Caki2 (cell line): ENCODE measurements around the gene DCDC1. TPM values are rescaled to one million over a fixed set of nuclear protein-coding genes. Genes with fewer than 3 reads are reported as not detected.

Source experiments
- DNase-seq: peaks from one replicate; pipeline ENCODE4 v3.0.0-alpha.2; 2015; ENCODE audit warnings: low read depth
- in situ Hi-C: cut with HindIII; loops from 2 replicates; pipeline ENCODE4 v1.10.0; 2016; ENCODE audit warnings: low sequenced_read_pairs, low pct_unique_long_range_greater_than_20kb, mixed read lengths
- total RNA-seq: library from RNA; depleted of rRNA; stranded (reverse); fragments of >200 nt; shearing (Covaris generic); gene quantifications from 2 replicates; pipeline ENCODE4 v1.2.3, GENCODE V29; 2014; ENCODE audit warnings: low replicate concordance

DCDC1 gene
- total RNA-seq, 1 experiment from 2014 or later, result not detected

DNA sequence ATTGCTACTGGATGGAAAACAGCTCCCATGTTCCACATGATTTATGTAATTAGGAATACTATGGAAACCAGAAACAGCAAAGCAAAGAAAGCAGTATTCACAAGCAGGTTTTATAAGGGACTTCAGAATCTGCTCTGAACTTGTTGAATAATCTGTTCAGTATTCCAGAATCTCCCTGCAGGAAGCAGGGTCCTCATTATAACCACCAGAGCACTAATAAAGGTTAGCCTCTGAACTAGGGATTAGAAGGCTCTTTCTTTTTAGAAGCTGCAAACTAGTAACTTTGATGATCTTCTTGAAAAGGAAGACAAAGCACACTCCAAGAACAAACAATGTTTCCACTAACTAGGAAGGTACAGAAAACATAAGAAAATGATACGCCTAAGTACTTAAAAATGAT is 125.8 kb downstream of the DCDC1 start:
- in situ Hi-C loops, result no loop called here

DNA sequence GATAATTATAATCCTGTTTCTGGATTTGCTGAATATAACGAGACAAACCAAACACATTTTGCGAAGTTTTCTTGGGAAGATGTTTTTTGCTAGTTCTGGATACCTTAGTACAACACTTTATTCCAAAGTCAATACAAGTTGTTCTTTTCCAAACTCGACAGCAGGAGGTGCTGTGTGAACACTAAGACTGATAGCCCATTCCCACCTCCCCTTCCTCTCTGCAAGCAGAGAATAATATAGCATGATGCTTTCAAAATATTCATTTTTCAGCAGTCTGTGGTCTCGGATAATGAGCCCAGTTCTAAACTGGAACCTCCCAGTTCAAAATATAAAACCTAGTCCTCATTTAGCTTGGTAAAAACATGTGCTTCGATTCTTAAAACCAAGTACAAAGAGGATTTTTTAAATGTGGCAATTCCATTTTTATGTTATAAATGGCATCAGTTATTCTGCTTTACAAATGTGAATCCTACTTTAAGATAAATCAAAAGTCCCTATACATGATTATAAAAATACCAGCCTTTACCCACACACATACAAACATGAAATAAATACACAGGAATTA is 129.1 kb downstream of the DCDC1 start:
- DNase-seq, result no peak
- in situ Hi-C loops, result no loop called here

More for the DNA sequence above, 125.8 kb downstream of the DCDC1 start:
- no peak for DNase-seq

DNA sequence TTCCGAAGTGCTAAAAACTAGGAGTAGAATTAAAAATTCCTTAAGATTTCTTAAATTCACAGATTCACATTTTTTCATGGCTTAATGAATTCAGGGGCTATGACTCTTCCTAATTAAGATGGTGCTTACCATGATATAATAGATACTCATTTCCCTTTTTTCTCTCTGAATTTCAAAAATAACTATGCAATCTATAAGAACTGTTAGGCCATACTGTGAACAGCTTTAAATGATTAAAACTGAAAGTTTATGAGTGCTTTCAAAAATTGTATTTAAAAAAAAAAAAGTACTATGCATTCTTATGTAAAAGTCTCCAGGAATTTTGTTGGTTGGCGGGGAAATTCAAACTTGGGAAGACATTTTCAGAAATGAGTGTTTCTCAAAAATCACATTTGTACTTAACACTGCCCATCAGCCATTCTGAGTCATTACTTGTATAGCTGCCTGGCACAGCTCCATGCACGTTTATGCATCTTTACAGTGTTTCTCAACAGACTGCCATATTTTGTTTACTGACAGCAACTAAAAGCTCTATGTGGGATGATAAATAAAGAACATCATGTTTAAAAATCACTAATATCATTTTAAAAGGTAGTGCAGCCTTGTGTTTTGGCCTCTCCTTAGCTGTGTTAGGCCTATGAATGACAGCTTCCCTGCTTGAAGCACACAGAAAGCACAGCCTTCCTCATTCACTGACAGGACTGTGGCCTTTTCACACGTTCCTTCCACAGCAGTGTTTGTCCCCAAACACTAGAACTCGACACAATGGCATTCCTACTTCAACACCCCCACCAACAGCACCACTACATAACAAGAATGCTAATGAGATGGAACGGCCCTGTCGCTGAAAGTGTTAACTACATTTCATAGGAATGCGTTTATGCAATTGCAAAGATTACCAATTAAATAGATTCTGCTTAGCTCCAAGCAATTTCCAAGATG is 131.4 kb downstream of the DCDC1 start:
- DNase-seq, result no peak
- in situ Hi-C loops, result no loop called here

DNA sequence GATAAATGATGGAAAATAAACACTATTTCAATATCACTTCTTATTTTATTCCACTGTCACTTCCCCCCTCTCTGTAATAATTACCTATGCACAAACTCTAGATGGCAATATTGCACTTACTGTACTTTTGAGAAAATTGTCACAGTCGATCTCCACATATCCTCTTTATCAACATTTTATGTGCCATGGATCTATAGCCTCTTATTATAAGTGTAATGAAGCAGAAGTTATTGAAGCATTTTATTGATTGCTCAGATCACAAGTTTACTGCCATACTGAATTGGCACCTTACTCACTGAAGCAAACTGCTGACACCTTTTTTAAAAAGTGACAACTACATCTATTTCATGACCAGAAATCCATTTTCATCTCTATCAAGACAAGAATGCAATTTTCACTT is 133.4 kb downstream of the DCDC1 start:
- in situ Hi-C loops, result no loop called here
- no peak for DNase-seq

DNA sequence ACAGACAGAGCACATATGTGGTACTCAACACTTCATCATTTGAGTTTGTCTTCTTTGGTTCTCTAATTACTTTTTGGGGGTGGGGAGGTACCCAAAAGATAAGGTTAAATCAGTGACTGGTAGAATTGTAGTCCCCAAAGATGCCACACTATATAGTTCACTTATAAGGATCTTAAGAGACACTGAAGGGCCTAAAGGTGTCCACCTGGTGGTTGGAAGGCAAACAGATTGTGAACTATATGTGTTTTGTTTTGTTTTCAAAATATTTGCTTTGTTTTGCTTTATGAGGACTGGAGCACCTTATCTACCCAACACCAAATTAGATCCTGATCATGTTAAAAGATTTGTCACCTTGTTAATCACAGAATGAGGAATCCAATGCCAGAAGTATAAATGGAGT is 136.1 kb downstream of the DCDC1 start:
- in situ Hi-C loops, result no loop called here
- no peak for DNase-seq

DNA sequence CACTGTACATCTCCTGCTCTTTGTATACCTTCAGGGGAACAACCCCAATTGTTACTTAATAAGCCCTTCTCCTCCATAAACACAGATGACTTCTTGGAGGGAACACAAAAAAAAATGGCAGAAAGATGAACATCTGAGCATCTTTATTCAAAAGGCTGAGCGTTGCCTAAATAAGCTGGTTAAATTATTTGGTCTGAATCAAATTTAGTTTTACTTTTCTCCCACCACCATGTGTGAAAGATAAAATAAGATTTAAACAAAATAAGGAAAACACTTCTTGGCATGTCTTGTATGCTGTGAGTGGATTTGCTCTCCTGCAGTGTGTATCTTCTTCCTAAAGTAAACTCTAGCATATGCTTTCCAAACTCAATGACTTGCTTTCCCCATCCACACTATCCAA is 137.9 kb downstream of the DCDC1 start:
- in situ Hi-C loops, result no loop called here
- no peak for DNase-seq

DNA sequence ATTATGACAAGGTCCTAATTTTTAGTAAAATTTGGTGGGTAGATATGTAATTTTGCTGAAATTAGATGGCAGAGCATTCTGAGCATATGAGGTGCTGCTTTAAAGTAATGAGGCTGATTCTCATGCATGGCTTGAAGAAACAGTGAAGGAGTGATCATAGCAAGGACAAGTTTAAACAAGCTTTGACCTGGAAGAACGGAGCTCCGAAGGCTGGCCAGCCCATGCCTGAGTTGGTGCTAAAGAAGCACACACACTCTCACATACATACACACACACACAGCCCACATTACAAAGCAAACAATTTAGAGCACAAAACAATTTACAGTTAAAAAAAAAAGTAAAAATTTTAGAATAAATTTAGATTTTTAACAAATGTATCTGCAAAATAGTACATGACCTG is 150.7 kb downstream of the DCDC1 start:
- in situ Hi-C loops, result no loop called here
- no peak for DNase-seq

DNA sequence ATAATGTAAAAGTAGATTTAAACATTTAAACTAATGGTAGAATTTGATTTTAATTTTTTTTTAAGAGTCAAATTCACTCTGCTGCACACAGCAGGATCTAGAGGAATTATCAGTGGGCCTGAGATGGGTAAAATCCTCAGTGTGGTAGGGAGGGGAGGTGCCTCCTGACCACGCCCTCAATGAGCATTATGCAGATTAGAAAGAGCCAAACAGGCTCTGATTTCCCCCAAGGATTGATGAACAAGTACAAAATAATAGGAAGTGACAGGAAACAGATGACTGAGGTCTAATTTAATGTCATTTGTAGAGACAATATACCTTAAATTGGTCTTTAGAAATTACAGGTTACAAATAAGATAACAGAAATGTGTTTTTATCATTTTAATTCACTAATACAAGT is 155.2 kb downstream of the DCDC1 start:
- in situ Hi-C loops, result no loop called here
- no peak for DNase-seq

DNA sequence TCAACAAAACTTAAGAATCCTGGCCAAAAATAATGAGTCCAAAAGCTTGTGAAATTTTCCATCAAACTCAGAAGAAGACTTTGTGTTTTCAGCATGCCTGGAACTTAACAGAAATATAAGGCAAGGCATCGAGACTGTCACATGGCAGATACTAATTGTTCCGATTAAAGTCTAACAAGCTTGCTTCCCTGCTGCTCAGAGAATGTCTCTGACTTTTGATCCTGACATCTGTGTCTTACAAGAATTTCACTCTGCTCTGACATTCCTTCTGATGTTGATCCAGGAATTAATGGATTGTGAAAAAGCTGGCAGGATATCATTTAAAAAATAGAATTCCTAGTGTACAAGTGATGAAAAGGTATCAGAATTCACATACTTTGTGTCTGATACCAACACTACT is 170.2 kb downstream of the DCDC1 start:
- no peak for DNase-seq

DNA sequence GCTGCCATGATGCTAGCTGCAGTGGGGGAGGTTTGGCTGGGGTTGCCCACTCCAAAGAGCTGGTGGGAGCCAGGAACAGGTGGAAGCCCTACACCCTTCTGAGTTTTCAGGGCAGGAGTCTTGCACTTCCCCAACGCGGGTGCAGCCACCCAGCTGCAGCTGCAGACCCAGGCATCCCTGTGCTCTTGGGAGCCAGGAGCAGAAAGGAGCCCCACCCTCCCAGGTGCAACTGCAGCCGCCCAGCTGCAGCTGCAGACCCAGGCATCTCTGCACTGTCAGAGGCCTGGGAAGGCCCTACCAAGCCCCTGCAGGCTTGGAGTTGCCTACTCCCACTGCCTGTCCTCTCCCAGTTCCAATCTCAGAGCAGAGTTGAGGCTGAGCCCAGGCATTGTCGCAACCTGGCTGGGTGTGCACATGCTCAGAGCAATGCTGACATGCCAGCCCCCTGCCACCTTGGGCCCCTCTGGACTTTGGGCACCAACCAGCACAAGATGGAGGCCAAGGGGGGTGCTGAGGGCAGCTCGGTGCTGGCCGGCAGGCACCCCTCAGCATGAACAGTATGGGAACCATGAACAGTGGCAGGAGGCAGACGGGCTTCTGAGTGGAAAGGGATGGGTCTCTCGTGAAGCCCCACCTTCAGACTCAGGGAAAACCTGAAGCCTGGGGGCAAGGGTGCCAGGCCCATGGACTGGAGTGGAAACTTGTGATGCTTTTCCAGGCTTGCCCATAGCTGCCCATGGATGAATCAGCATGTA is 195.4 kb downstream of the DCDC1 start:
- DNase-seq, result no peak
- in situ Hi-C loops, result no loop called here

More for the DNA sequence above, 170.2 kb downstream of the DCDC1 start:
- in situ Hi-C loops, result no loop called here

DNA sequence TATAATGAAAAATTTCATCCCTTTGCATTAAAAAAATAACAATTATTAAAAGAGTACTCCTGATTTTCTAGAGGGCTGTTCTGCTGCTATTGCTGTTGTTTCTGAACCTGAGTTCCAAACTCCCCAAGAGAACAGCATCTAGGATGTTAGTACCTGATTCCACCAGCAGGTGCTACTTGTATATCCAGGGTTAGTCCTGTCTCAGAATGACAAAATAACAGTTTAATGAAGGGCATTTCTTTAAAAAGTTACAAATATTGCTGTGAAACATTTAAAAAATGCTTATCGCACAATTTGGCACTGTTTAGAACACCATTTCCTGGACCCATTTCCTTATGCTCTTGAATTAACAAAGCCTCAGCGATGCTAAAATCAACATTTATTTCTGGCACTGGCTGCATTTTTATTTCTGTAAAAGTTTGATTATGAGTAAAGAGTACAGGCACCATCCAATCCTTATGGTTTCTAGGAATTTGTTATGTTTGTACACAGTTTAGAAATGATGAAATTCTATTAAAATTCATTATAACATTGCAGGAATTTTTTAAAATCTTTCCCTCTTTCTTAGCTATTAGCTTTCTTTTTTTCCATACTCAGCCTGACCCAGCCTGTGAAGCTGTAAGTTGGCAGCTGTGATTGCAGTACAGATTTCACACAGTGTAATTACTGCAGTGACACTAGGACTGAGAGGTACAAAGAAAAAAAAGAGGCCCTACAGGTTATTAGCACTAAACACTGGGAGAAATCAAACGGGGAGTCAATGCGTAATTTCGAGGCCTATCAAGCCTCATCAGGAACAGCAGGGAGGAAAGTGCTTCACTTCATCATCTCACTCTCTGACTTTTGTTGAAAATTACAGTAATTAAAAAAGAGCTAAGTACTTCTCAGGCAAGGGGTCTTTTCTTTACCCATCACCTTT is 208.8 kb downstream of the DCDC1 start:
- in situ Hi-C loops, result no loop called here
- no peak for DNase-seq

DNA sequence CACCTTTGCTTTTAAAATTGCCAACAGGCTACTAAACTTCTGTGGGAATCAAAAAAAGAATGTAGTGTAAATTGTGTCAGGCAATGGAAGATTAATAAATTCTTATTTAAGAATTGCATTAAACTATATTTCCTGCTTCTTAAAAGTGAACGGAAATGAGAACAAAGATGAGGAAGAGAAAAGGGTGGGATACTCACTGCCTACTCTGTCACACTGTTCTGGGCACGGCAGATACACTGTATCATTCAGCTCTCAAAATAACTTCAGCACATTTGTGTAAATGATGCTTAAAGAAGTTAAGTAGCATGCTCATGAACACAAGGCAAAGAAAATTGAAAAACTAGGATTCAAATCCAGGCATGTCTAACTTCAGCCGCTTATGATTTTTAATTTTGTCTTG is 218.7 kb downstream of the DCDC1 start:
- DNase-seq, result no peak
- in situ Hi-C loops, result no loop called here

DNA sequence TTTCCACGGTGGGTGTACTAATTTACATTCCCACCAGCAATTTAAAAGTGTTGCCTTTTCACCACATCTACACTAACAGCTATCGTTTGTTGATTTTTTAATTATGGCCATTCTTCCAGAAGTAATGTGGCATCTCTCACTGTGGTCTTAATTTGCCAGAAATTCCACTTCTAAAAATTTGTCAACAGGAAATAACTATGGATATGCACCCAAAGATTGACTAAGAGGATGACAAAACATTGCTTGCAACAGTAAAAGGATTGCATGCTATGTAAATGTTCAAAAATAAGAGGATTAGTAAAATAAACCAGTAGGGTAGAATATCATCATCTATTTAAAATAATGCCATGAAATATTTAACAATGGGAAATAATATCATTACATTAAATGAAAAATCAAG is 219.5 kb downstream of the DCDC1 start:
- in situ Hi-C loops, result no loop called here
- DNase-seq, result no peak

DNA sequence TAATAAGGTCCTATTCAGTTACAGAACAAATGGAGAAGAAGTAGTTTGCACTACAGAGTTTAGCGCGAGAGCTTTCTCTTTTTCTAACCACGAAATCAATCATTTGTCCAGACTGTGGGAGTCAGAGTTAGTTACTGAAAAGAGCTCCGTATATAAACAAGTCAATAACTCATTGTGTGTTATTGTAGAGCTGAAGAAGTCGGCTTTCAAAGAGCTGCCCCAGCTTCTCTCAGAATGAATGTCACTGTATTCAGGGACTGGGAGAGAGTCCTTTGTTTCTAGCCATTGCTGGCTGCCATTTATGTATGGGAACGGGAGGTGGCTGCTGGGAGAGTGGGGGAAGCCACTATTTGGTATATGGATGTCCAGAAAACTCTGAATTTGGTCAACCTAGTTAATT is 227.8 kb downstream of the DCDC1 start:
- in situ Hi-C loops, result no loop called here
- DNase-seq, result no peak

DNA sequence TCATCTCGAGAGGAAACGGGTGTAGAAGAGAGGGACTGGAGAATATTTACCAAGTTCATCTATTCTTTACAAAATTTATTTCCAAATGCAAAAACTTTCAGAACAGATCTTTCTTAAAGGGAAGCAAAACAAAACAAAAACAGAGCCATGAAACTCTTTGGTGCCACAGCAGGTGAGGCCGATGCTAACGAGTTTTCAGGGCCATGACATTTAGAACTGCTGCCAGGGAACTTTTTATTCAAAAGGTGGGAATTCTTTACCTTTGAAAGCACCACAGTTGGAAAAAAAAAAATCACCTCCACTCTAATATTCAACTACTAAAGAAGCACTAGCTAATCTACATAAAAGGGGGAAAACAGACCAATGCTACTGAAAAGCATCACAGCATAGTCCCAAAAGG is 230.1 kb downstream of the DCDC1 start:
- DNase-seq, result no peak
- in situ Hi-C loops, result no loop called here

DNA sequence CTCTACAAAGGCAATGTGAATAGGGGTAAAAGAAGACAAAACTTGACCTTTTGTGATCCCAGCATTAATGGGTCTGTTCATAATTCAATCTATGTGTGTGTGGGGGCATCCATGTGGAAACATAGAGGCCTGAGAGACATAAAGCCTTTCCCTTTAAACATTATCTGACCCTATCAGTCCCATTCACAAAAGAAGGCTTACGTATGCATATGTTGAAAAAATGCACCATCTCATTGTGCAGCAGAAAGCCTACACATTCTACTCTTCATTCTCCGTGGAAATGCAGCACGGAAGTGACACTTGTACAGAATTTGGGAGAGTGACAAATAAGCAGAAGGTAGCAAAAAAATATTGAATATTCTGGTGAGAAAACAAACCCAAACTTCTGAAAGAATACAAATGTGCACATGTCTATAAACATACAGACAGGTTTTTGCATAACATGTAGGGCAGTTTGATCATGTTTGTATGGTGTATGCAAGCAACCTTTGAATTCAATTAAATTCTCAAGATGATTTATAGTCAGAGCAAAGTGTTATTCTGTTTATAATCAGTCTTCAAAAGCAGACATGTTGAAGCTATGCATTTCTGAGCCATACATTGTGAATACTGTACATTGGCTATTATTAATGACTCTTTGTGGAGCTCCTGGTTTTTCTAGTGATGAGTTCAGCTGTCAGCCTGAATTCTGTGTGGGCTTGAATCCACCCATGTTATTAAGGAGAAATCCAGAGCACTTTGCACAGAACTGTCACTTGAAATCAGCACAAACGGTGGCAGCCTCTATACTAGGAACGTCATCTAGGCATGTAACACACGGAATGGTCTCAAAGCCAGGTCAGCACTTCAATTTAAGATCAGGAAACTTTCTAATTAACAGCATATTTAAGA is 236.8 kb downstream of the DCDC1 start:
- DNase-seq, result no peak
- in situ Hi-C loops, result no loop called here

DNA sequence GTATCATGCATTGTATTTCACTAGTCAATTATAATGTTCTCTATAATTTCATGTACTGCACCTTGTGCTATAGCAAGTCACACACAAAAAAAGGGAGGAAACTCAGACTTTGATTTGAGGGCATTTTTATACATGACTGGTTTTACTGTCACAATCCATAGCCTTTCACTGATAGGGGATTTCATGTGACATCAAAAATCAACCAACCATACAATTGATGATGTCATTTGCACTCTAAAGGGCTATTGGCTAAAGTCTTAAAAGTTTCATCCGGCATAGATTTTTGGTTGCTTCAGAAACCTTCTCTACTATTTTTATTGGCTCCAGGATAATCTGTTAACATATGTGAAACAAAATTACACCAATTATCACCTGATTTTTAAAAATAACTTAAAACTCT is 237.8 kb downstream of the DCDC1 start:
- DNase-seq, result no peak
- in situ Hi-C loops, result no loop called here
